A549 (cell line): ENCODE data around the gene HSD17B2.

ENCODE experiments used
- JUNB ChIP-seq: fragments of >200 bp; sonication (Bioruptor Twin); formaldehyde crosslinking; IDR thresholded peaks from 2 replicates; pipeline ENCODE4 v1.6.1; 2016
- POLR2A ChIP-seq: IDR thresholded peaks from 2 replicates; pipeline ENCODE4 v1.6.1; 2012; ENCODE audit warnings: mild to moderate bottlenecking, low read length
- TF ChIP-seq, protein P1 (sequence below): fragments of >200 bp; sonication (Bioruptor Twin); formaldehyde crosslinking; IDR thresholded peaks from 3 replicates; pipeline ENCODE4 v1.5.1; 2016

DNA sequence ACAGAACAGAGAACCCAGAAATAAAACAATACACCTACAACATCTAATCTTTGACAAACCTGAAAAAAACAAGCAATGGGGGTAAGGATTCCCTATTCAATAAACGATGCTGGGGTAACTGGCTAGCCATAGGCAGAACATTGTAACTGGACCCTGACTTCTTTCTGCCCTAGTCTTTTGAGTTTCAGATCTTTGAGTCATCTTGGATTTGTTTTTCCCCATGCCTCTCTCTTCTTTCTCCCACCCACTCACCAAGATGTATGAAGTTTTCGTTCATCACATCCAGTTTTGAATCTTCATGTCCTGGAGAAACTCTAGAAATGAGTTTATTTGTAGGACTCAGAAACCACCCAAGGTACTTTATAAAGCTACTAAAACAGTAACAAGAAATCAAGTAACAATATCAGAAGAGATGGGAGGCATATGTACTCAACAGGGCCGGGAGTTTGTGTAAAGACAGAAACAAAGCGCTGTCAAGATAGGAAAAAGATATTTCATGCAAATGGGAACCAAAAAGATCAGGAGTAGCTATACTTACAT is 39.0 kb downstream of the HSD17B2 start:
- TF ChIP-seq, protein P1, sequence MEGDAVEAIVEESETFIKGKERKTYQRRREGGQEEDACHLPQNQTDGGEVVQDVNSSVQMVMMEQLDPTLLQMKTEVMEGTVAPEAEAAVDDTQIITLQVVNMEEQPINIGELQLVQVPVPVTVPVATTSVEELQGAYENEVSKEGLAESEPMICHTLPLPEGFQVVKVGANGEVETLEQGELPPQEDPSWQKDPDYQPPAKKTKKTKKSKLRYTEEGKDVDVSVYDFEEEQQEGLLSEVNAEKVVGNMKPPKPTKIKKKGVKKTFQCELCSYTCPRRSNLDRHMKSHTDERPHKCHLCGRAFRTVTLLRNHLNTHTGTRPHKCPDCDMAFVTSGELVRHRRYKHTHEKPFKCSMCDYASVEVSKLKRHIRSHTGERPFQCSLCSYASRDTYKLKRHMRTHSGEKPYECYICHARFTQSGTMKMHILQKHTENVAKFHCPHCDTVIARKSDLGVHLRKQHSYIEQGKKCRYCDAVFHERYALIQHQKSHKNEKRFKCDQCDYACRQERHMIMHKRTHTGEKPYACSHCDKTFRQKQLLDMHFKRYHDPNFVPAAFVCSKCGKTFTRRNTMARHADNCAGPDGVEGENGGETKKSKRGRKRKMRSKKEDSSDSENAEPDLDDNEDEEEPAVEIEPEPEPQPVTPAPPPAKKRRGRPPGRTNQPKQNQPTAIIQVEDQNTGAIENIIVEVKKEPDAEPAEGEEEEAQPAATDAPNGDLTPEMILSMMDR: no peak
- TF ChIP-seq POLR2A (no peak), JUNB (no peak)
